Activated naive CD4-positive, alpha-beta T cell treated with Interleukin-2 at 50 U/mL for 16 hours (primary cell): ENCODE data around the gene RAB15.

ENCODE experiments used
- DNase-seq: peaks from one replicate; pipeline ENCODE4 v3.0.0-alpha.2; 2020

Gene RAB15

DNA sequence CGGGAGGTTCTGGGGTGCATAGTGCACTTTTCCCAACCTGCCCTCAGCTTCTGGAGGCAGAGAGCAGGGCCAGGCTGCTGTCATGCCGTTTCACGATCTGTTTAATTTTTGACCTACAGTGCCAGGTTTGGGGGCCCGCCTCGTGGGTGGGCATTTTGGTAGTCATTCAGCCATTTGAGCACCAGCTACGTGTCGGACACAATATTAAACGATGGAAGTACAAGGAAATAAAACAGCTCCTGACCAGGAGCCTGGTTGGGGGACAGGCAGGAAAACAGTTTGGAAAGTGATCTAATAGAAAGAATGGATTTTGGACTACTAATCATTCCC, 15.3 kb upstream of the RAB15 start:
- no peak for DNase-seq

DNA sequence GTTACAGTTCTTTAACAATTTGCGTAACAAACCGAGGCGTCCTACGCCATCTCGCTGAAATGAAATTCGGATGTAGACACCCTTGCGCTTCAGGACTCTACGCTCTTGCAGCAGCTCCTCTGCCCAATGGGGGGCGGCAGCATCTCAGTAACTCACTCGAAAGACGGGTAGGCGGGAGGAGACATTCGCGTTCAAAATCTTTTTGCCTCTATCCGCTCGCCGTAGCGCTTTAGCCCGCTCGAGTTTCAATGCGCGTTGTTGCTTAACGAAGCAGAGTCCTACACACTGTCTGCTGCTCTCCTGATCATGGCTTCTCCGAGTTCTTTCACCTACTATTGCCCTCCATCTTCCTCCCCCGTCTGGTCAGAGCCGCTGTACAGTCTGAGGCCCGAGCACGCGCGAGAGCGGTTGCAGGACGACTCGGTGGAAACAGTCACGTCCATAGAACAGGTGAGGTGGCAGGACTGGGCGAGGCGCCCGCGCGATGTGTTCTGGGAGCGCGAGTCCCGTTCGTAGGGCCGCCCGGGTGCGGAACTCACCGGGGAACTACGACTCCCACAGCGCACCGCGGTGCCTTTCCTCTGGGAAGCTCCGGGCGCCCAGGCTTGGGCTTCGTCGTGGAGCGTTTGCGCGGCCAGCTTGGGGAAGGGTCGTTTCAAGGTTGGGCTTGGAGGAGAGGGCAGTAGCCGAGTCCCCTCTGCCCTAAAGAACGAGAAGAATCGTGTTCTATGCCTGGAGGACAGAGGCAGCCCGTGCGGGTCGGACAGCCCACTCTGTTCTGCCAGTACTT, 14.7 kb upstream of the RAB15 start, which contains the start of gene FNTB:
FNTB (plus strand) TSS at position 248 of the 790 bp plus-strand sequence; CDS start at position 307, 59 bp downstream.
- peak; percentile 93 for DNase-seq

DNA sequence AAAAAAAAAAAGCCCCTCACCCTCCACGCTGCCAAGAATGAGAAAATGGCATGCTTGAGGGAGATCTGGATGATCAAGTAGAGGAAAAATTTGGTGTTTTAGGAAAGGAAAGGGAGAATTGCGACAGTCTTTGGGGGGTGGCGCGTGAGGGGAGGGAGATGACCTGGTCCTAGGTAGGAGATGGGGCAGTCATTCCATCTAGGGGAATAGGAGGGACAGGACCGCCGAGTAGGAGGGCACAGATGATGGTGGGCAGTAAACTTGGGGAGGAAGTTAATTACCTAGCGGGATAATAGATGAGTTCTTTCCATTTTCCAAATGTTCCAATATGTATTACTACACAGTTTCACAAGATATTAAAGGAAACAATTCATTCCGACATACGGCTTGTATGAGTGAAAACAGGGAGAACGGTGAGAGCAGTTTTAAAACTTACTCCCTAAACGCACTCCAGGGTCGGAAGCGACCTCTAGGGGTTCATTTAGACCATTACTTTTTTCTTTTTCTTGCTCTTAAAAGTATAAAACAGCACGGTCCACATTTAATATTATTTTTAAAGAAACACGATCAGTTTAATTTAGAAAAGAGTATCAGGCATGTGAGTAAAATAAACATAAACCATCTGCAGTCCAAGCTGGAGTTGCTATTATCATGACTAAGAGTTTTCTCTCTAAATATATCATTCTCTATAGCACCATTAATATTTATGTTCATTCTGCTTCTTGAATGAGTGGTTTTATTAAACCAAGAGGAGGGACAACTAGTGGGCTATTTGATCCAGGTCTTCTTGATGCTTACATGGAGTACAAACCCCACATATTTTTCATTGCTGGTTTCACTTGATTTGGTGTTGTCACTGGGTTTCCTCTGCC, 11.5 kb upstream of the RAB15 start:
- DNase-seq = no peak

DNA sequence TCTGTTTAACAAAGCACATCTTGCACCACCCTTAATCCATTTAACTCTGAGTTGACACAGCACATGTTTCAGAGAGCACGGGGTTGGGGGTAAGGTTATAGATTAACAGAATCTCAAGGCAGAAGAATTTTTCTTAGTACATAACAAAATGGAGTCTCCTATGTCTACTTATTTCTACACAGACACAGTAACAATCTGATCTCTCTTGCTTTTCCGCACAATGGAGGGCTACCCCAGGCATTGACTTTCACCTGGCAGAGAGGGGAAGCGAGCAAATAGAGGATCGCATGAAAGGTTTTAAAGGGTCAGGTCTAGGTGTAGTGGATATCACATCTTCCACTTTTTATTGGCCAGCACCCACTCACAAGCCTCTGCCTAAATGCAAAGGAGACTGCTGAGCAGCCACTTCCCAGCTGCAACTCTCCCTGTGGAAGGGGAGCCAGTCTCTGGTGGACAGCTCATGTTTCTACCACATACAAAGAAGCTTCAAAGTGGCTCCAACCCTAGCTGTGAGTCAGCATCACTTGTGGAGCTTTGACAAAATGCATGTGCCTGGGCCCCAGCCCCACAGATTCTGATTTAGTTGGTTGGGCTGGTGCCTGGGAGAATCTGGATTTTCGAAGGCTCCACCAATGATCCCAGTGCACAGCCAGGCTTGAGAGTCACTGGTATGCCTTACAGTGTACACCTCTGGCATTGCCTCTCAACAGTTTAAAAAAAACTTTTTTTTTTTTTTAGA, 7.4 kb upstream of the RAB15 start:
- DNase-seq = no peak

DNA sequence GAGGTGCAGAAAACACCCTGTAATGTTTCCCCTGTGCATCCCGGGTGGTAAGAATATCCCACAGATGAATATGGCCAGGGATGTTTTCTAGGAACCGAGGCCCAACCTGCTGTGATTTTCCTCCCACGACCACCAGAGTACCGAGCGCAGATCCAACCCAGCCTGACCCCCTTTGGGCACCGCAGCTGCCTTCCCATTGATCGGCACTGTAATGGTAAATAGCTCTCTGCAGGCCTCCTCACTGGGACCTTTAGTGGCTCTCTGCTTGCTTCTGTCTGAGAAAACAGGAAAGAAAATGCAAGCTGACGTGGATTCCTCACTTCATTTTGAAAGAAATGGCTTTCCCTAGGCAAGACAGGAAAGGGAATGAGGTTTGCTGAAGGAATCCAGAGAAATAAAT, 2.4 kb upstream of the RAB15 start:
- DNase-seq = no peak

DNA sequence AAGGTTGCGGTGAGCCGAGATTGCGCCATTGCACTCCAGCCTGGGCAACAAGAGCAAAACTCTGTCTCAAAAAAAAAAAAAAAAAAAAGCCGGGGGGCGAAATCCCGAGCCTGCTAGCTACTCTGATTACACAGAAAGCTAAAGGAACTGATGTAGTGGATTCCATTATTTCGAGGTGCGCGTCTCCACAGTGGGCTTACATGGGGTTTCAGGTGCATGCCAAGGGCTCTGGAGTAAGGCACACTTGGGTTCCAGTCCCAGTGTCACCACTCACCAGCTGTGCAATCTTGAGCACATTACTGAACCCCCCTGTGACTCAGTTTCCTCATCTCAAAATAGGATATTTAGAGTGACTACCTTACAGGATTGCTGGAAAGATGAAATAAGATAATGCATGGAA, 1.7 kb upstream of the RAB15 start:
- DNase-seq = no peak

DNA sequence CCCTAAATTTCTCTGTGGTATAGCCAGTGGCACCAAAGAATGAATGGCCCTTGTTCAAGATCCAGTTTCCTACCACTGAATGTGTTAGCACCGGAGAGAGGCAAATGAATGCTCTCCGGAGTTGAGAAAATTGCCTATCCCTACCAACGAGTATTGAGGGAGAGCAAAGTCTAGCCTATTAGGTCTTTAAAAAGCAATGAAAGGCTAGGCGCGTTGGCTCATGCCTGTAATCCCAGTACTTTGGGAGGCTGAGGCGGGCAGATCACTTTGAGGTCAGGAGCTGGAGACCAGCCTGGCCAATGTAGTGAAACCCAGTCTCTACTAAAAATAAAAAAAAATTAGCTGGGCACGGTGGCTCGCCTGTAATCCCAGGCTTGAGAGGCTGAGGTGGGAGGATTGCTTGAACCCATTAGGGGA, 898 bp upstream of the RAB15 start:
- DNase-seq = no peak

DNA sequence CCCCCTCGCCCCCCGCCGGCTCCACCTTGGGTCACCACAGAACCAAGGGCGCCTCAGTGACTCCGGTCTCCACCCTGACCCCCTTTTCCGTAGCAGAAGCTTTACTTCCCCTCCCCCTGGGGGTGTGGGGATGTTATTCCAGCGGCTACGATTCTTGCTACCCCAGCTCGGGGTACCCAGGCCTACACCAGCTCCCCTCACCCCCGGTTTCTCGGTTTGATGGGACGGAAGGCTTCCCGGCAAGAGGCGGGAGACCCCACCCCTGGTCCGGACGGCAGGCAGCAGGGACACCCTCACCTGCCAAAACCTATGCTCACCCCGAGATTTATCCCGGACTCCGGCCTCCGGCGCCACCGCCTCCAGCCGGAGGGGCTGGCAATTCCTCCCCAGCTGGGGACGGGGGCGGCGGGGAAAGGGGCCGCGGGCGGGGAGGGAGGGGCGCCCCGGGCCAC, 619 bp downstream of the RAB15 start:
- DNase-seq = no peak

DNA sequence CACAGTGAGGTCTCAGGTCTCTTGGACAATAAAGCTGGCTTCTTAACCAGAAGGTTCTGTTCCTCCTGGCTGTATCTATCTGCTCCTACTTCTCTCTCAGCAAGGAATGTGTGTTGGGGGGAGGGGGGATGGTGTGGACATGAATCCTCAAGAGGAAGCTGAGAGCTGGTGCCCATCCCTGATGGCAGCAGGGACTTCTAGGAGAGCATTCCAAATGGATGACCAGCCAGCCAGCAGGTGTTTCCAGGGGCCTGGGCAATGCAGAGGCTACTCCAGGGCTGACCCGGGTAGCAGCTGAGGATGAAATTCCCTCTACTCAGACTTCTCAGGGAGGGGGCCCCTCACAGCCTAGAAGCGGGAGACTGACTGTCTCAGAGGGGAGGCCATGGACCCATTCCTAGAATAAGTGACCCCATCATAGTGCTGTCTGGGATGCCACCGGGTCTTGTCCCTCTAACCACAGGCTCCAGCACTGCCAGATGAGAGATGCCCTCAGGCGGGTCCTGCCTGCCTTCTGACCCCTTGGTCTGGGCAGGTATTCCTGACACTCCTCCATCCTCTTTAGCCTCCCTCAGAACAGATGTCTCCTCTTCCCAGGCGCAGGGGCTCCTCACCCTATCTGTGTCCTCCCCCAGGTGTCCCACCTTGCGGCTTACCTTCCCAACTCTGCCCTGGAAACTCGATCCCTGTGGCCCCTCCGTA, 1.2 kb downstream of the RAB15 start:
- DNase-seq = no peak

DNA sequence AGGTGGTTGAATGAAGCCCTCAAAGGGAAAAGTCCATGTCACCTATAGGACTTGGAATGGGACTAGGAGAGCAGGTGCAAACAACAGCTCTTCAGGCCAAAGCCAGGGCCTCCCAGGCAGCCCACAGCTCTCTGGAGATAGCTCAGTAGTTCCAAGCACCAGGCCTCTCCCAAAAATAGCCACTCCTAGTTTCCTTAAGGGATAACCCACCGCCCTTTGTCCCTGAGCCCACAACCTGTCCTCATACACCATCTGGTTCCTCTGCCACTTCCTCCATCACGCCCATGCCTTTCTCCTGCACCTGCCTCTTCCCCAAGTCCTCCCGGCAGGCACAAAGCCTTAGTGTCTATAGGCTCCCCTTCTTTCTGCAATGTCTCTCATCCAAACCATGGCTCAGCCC, 2.1 kb downstream of the RAB15 start:
- DNase-seq = no peak

DNA sequence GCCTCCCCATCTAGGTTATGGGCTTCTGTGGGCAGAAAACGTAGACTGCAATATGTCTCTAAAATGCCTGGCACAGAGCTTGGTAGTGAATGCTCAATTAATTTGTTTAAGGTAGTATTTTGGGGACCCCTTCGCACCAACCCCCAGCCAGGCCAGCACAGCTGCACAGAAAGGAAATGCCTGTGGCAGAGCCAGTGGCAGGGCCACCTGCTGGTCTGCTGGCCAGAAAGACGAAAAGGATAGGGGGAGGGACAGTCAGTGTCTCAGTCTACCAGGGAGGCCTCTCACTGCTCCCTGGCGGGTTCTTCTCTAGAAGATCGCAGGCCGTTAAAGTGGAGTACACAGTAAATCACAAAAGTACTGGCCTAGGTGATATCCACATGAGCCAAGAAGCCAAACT, 3.5 kb downstream of the RAB15 start:
- DNase-seq = no peak

DNA sequence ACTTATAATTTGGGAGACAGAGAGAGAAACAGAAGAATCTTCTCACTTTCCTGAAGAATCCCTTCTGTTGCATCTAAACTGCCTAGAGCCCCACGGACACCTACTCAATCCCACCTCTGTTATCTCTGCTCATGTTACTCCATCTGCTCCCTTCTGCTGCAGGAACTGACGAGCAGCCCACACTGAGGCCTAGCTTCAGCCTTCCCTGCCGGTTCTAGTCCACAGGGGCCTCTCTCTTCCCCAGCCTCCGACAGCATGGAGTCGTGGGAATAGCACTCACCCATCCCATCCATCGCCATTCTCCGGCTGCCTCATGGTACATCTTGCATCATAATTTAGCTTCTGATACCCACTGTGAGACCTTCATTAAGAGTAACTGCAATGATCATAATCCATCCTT, 4.0 kb downstream of the RAB15 start:
- DNase-seq = no peak

DNA sequence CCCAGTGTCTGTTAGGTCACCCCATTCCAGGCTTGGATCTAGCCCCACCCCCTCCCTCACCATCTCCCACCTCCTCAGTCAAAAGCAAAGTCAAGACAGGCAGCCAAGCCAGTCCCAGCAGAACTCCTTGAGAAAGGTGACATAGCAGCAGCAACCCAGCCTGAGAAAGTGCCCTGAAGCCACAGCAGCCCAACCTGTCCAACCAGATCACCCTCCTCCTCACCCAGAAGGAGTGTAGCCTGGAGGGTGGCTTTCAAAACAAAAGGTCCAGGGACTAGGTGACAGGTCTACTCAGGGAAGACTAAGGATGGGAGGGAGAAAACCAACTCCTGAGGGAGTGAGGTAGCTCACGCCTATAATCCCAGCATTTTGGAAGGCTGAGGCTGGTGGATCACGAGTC, 5.2 kb downstream of the RAB15 start:
- no peak for DNase-seq

DNA sequence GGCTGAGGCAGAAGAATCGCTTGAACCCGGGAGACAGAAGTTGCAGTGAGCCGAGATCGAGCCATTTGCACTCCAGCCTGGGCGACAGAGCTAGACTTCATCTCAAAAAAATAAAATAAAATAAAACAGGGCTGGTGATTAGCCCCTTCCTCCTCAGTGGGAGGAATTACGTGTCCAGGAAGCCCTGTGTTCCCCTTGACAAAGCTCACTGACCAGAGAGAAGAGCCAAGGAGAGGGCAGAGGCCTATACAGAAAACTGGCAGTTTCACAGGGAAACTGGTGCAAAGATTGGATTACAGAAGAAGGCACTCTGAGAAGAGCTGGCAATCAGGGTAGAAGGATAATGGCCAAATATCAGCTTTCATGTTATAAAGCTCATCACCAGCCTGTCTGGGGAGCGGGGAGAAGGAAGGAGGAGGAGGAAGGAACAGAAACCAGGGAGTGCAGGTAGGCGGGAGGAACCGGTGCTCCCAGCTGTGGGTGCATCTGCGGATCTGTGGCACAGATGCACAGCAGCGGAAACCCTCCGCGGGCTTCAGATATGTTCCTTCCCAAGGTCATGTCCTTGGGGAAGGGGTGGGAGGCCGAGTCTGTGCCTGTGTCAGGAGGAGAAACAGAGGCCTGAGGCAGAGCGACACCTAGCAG, 6.7 kb downstream of the RAB15 start:
- no peak for DNase-seq

DNA sequence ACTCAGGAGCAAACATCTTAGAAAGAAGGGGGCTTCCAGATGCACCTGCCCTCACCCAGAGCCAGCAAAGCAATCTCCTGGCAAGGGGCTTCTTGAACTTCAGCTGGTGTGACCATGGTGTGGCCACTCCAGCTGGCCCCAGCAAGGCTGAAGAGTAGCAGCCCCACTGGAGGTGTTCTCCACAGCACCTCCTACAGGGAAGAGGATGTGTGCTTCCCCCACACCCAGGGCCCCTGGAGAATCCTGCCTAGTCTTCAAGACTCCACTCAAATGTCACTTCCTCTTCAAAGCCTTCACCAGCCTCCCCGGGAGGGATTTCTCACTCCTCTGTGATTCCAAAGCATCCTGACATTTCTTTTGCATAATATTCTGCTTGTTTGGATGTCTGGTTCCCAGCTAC, 8.5 kb downstream of the RAB15 start:
- DNase-seq = no peak

DNA sequence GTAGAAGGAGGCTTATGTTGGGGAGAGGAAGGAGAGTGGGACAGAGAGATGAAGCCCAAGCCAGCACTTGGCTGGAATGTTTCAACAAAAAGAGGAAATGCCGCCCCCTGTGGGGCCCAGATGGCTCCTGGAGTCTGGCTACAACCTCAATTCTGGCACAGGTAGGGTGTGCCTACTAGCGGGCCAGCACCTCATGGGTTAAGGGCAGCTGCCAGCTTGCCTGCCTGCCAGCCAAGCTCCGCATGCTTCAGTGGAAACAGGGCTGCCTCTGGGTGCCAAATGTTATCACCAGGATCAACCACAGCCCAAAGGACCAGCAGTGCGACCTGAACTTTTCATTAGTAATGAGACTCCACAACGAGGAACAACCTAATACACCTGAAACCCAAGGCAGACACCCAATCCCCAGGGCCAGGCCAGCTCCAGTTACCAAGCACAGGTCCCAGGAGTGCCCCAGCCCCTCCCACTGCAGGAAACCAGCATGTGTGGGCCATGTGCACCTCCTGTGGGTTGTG, 11.3 kb downstream of the RAB15 start:
- no peak for DNase-seq

DNA sequence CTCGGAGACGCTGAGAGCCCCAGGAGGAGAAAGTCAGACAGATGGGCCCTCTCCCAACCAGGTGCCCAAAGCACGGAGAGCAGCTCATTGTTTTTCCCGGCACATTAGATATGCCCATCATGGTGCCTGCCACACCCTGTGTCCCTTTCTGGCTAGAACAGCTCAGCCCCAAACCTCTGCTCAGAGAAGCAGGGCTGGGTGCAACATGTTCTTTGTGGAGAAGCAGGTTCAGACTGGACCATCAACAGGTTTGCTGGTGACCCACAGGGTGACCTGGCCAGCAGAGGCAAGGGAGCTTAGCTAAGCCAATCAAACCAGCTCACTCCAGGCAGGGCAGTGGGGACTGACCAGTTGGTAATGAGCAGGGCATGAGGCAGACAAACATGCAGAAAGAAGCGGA, 13.4 kb downstream of the RAB15 start:
- DNase-seq = no peak

DNA sequence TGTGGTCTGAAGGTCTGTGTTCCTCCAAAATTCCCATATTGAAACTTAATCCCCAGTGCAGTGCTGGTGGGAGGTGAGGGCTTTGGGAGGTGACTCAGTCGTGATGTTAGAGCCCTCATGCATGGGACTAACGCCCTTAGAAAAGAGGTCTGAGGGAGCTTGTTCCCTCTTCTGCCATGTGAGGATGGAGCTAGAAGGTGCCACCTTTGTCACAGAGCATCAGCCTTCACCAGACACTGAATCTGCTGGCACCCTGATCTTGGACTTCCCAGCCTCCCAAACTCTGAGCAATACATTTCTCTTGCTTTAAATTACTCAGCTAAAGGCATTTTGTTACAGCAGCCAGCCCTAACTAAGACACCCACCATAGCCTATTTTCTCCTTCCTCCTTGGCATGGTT, 13.9 kb downstream of the RAB15 start:
- DNase-seq = no peak

DNA sequence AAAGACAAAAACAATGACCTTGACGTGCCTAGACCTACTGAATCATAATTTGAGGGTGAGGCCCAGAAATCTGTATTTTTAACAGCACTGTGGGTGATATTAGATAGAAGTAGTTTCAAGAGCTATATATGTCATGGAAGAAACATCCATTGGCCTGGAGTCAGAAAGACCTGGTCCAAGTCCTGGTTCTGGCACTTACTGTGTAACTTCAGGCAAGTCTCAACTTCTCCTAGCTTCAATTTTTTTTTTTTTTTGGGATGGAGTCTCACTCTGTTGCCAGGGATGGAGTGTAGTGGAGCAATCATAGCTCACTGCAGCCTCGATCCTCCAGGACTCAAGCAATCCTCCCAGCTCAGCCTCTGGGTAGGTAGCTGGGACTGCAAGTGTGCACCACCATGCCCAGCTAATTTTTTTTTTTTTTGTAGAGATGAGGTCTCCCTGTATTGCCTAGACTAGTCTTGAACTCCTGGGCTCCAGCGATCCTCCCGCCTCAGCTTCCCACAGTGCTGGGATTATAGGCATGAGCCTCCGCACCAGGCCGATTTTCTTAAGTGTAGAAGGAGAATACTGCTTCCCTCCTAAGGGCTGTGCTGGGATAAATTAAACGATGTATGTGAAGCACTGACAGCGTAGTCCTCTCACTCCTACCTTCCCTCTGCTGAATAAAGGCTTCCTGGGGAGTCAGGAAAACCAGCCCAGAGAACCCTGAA, 15.3 kb downstream of the RAB15 start:
- no peak for DNase-seq

DNA sequence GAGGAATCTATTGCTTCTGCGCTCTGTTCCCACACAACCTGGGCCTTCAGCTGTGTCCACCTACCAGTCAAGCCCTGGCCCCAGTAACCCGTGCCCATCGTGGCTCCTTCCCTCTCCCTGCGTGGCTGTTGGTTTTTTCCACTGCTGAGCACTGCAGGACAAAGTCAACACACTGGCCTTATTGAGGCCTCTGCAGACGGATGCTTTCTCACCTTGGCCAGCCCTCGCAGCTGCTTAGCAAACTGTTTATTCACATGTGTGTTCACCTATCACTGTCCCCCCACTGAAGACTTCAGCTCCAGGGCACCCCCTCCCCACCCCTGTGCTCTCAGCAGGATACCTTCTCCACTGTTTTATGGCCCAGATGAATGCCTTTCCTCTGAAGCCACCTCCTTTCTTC, 16.8 kb downstream of the RAB15 start:
- no peak for DNase-seq

DNA sequence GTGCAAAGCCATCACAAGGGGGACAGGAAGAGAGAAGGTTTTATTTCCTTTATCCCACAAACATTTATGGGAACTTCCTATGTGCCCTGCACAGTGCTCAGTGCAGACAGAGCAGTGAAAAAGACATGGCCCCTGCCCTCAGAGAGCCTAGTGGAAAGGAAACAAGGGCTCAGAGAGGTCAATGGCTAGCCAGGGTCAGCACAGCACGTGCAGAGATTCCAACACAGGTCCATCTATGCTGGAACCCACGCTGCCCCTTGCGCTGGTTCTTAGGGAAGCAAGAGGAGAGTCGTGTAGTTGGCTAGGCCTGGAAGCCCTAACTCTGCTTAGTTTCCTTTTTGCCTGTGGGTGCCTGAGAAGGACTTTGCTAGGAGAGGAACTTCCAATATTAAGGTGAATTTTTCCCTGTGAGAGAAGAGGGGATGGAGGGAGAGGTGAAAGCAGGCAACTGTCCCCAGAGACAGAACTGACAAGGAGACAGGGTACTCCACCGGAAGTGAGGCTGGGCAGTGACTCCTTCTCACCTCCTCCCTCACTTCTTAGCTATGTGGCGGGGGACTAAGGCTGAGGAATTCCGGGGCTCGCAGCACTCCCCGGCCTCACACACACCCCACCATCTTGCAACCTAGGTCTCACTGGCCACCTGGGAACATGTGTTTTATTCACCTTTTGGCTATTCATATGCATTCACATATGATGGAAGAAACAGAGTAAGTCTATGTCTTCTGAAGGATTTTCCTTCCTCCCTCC, 17.5 kb downstream of the RAB15 start:
- no peak for DNase-seq
